ENCODE data around the gene OR13C4. TPM values are rescaled to one million over a fixed set of nuclear protein-coding genes. Genes with fewer than 3 reads are reported as not detected.

Gene OR13C4
- total RNA-seq, 1 experiment from 2014 or later = 0.24 TPM

DNA sequence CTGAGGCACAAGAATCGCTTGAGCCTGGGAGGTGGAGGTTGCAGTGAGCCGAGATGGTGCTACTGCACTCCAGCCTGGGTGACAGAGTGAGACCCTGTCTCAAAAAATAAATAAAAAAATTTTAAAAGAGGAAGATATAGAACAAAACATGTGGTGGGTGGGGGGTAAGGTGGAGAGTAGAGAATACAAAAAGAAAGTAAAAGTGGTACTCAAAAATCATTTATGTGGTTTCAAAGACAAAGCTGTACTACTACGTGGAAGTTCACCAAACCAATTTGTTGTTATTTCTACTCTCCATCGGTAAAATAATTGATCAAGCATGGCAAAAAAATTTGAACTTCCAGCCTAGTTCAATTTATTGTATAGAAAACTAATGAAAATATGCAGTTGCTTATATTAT is 17.6 kb upstream of the OR13C4 start:
- POLR2A ChIA-PET = interaction anchor here (0.6 kb wide), 1 partner anchor 197 kb away, joined by 6 read pairs; no protein-coding TSS in a partner anchor
- no peak overlapping the region for H3K27ac Mint-ChIP-seq
- no peaks in the 10 kb centered on the region for H3K27me3 Mint-ChIP-seq (ENCODE audit: low read depth)
- H3K4me1 Mint-ChIP-seq = no peaks in the 10 kb centered on the region; the same call in 1 of the 2 replicates
- TF ChIP-seq TEAD1 (CRISPR knock-in tag; IDR thresholded peaks at IDR 0.05) (no peak), FOXJ3 (CRISPR knock-in tag; IDR thresholded peaks at IDR 0.05; ENCODE audit: borderline replicate concordance) (no peak), TCF7 (CRISPR knock-in tag; IDR thresholded peaks at IDR 0.05; ENCODE audit: low read depth) (no peak), GTF2I (CRISPR knock-in tag; conservative IDR thresholded peaks at IDR 0.05) (no peak)
- TF ChIP-seq, protein P1, sequence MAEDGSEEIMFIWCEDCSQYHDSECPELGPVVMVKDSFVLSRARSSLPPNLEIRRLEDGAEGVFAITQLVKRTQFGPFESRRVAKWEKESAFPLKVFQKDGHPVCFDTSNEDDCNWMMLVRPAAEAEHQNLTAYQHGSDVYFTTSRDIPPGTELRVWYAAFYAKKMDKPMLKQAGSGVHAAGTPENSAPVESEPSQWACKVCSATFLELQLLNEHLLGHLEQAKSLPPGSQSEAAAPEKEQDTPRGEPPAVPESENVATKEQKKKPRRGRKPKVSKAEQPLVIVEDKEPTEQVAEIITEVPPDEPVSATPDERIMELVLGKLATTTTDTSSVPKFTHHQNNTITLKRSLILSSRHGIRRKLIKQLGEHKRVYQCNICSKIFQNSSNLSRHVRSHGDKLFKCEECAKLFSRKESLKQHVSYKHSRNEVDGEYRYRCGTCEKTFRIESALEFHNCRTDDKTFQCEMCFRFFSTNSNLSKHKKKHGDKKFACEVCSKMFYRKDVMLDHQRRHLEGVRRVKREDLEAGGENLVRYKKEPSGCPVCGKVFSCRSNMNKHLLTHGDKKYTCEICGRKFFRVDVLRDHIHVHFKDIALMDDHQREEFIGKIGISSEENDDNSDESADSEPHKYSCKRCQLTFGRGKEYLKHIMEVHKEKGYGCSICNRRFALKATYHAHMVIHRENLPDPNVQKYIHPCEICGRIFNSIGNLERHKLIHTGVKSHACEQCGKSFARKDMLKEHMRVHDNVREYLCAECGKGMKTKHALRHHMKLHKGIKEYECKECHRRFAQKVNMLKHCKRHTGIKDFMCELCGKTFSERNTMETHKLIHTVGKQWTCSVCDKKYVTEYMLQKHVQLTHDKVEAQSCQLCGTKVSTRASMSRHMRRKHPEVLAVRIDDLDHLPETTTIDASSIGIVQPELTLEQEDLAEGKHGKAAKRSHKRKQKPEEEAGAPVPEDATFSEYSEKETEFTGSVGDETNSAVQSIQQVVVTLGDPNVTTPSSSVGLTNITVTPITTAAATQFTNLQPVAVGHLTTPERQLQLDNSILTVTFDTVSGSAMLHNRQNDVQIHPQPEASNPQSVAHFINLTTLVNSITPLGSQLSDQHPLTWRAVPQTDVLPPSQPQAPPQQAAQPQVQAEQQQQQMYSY (CRISPR knock-in tag; IDR thresholded peaks at IDR 0.05) = no peak
- TF ChIP-seq, protein P2, sequence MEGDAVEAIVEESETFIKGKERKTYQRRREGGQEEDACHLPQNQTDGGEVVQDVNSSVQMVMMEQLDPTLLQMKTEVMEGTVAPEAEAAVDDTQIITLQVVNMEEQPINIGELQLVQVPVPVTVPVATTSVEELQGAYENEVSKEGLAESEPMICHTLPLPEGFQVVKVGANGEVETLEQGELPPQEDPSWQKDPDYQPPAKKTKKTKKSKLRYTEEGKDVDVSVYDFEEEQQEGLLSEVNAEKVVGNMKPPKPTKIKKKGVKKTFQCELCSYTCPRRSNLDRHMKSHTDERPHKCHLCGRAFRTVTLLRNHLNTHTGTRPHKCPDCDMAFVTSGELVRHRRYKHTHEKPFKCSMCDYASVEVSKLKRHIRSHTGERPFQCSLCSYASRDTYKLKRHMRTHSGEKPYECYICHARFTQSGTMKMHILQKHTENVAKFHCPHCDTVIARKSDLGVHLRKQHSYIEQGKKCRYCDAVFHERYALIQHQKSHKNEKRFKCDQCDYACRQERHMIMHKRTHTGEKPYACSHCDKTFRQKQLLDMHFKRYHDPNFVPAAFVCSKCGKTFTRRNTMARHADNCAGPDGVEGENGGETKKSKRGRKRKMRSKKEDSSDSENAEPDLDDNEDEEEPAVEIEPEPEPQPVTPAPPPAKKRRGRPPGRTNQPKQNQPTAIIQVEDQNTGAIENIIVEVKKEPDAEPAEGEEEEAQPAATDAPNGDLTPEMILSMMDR (IDR thresholded peaks at IDR 0.05) = no peak
- TF ChIP-seq, protein P3, sequence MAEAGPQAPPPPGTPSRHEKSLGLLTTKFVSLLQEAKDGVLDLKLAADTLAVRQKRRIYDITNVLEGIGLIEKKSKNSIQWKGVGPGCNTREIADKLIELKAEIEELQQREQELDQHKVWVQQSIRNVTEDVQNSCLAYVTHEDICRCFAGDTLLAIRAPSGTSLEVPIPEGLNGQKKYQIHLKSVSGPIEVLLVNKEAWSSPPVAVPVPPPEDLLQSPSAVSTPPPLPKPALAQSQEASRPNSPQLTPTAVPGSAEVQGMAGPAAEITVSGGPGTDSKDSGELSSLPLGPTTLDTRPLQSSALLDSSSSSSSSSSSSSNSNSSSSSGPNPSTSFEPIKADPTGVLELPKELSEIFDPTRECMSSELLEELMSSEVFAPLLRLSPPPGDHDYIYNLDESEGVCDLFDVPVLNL (CRISPR knock-in tag; IDR thresholded peaks at IDR 0.05; ENCODE audit: borderline replicate concordance, low read depth) = no peak
- TF ChIP-seq, protein P4, sequence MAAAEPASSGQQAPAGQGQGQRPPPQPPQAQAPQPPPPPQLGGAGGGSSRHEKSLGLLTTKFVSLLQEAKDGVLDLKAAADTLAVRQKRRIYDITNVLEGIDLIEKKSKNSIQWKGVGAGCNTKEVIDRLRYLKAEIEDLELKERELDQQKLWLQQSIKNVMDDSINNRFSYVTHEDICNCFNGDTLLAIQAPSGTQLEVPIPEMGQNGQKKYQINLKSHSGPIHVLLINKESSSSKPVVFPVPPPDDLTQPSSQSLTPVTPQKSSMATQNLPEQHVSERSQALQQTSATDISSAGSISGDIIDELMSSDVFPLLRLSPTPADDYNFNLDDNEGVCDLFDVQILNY (CRISPR knock-in tag; IDR thresholded peaks at IDR 0.05) = no peak
- TF ChIP-seq, protein P5, sequence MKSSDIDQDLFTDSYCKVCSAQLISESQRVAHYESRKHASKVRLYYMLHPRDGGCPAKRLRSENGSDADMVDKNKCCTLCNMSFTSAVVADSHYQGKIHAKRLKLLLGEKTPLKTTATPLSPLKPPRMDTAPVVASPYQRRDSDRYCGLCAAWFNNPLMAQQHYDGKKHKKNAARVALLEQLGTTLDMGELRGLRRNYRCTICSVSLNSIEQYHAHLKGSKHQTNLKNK (CRISPR knock-in tag; IDR thresholded peaks at IDR 0.05) = no peak
- TF ChIP-seq, protein P6, sequence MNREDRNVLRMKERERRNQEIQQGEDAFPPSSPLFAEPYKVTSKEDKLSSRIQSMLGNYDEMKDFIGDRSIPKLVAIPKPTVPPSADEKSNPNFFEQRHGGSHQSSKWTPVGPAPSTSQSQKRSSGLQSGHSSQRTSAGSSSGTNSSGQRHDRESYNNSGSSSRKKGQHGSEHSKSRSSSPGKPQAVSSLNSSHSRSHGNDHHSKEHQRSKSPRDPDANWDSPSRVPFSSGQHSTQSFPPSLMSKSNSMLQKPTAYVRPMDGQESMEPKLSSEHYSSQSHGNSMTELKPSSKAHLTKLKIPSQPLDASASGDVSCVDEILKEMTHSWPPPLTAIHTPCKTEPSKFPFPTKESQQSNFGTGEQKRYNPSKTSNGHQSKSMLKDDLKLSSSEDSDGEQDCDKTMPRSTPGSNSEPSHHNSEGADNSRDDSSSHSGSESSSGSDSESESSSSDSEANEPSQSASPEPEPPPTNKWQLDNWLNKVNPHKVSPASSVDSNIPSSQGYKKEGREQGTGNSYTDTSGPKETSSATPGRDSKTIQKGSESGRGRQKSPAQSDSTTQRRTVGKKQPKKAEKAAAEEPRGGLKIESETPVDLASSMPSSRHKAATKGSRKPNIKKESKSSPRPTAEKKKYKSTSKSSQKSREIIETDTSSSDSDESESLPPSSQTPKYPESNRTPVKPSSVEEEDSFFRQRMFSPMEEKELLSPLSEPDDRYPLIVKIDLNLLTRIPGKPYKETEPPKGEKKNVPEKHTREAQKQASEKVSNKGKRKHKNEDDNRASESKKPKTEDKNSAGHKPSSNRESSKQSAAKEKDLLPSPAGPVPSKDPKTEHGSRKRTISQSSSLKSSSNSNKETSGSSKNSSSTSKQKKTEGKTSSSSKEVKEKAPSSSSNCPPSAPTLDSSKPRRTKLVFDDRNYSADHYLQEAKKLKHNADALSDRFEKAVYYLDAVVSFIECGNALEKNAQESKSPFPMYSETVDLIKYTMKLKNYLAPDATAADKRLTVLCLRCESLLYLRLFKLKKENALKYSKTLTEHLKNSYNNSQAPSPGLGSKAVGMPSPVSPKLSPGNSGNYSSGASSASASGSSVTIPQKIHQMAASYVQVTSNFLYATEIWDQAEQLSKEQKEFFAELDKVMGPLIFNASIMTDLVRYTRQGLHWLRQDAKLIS (CRISPR knock-in tag; IDR thresholded peaks at IDR 0.05; ENCODE audit: borderline replicate concordance) = no peak
- peaks cover 3% of the 10 kb centered on the region; the same call in 1 of the 2 replicates for H3K9me3 Mint-ChIP-seq
- H3K36me3 Mint-ChIP-seq = no peaks in the 10 kb centered on the region
- no peak for DNase-seq (ENCODE audit: low spot score)
- no peak overlapping the region for H3K4me3 Mint-ChIP-seq
- ATAC-seq = no peak
- CTCF ChIA-PET = no interaction called here

DNA sequence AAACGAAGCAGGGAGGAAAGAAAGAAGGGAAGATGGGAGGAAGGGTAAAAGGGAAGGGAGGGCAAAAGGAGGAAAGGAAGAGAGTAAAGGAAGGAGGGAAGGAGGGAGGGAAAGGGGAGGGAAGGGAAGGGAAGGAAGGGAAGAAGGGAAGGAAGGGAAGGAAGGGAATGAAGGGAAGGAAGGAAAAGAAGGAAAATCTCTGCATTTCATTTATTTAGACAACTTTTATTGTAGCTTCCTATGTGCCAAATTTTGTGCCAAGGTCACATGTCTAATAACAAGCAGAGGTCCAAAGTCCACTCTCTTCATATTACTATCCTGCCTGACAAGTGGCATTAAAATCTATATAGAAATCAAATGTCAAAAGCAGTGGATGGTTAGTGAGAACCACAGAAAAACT is 12.3 kb upstream of the OR13C4 start:
- H3K27me3 Mint-ChIP-seq (ENCODE audit: low read depth) = no peaks in the 10 kb centered on the region
- ChIA-PET POLR2A (no interaction called here), CTCF (no interaction called here)
- no peak overlapping the region for H3K4me3 Mint-ChIP-seq
- no peak for ATAC-seq
- H3K9me3 Mint-ChIP-seq = no peaks in the 10 kb centered on the region
- H3K36me3 Mint-ChIP-seq = no peaks in the 10 kb centered on the region
- H3K27ac Mint-ChIP-seq = no peak overlapping the region
- no peaks in the 10 kb centered on the region; the same call in 1 of the 2 replicates for H3K4me1 Mint-ChIP-seq
- TF ChIP-seq, protein P2 (IDR thresholded peaks at IDR 0.05) = no peak
- no peak for TF ChIP-seq CREM (CRISPR knock-in tag; IDR thresholded peaks at IDR 0.05)
- TF ChIP-seq ELF4 (CRISPR knock-in tag; IDR thresholded peaks at IDR 0.05; ENCODE audit: low read depth) = no peak
- no peak for DNase-seq (ENCODE audit: low spot score)

All from WTC11 (cell line).